ENCODE results near the gene HOXB3. TPM values are rescaled to one million over a fixed set of nuclear protein-coding genes. Genes with fewer than 3 reads are reported as not detected.
A peak's percentile ranks its signal among the peaks of the same experiment; 100 is the strongest.

HOXB3 gene
- total RNA-seq, 2 experiments from 2014 or later = 10.5 to 13.6 TPM

GRCh38 chr17:48612854-48613691, 23.0 kb upstream of the HOXB3 start:
- DNase-seq = peak; percentile 66
- peaks cover 37% of the 10 kb centered on the region for H3K4me1 Mint-ChIP-seq
- POLR2A ChIA-PET = interaction anchor here (1.6 kb wide), 1 partner anchor 13 kb away, joined by 5 read pairs; the partner anchor contains the start of gene HOXB9

GRCh38 chr17:48612456-48612853, 22.4 kb upstream of the HOXB3 start:
- Mint-ChIP-seq H3K4me3 (peak overlapping the region; percentile 69), H3K36me3 (no peaks in the 10 kb centered on the region), H3K27me3 (peaks cover 79% of the 10 kb centered on the region), H3K27ac (no peak overlapping the region), H3K9me3 (no peaks in the 10 kb centered on the region), H3K4me1 (peaks cover 35% of the 10 kb centered on the region)
- ATAC-seq (ENCODE audit: low read depth) (no peak), DNase-seq (no peak)
- POLR2A ChIA-PET = no interaction called here

More at GRCh38 chr17:48612854-48613691, 23.0 kb upstream of the HOXB3 start:
- peaks cover 78% of the 10 kb centered on the region for H3K27me3 Mint-ChIP-seq
- H3K9me3 Mint-ChIP-seq = no peaks in the 10 kb centered on the region
- no peaks in the 10 kb centered on the region for H3K36me3 Mint-ChIP-seq
- H3K27ac Mint-ChIP-seq = no peak overlapping the region
- peak overlapping the region; percentile 79 for H3K4me3 Mint-ChIP-seq
- peak; percentile 55 for ATAC-seq (ENCODE audit: low read depth)

- peaks cover 31% of the 10 kb centered on the region for H3K4me1 Mint-ChIP-seq
- POLR2A ChIA-PET = no interaction called here
- ATAC-seq (ENCODE audit: low read depth) (no peak), DNase-seq (no peak)
- H3K27me3 Mint-ChIP-seq = peaks cover 76% of the 10 kb centered on the region
- no peak overlapping the region for H3K27ac Mint-ChIP-seq
- no peaks in the 10 kb centered on the region for H3K36me3 Mint-ChIP-seq
- peak overlapping the region; percentile 86 for H3K4me3 Mint-ChIP-seq
- H3K9me3 Mint-ChIP-seq = no peaks in the 10 kb centered on the region
Observed at GRCh38 chr17:48611681-48612455, 21.8 kb upstream of the HOXB3 start.

- Mint-ChIP-seq H3K27ac (peak overlapping the region; percentile 59), H3K36me3 (no peaks in the 10 kb centered on the region), H3K4me3 (peak overlapping the region; percentile 86), H3K4me1 (peaks cover 31% of the 10 kb centered on the region), H3K27me3 (peaks cover 78% of the 10 kb centered on the region), H3K9me3 (no peaks in the 10 kb centered on the region)
- POLR2A ChIA-PET = no interaction called here
- no peak for DNase-seq
- no peak for ATAC-seq (ENCODE audit: low read depth)
Observed at GRCh38 chr17:48611213-48611612, 21.2 kb upstream of the HOXB3 start.

GRCh38 chr17:48610282-48611211, 20.5 kb upstream of the HOXB3 start, which contains the start of gene HOXB7:
TSS of gene HOXB7 (minus strand) at chr17:48611017. CDS start at chr17:48610918, 99 bp downstream.
- POLR2A ChIA-PET = no interaction called here
- Mint-ChIP-seq H3K27ac (peak within 1 kb of the TSS; percentile 59), H3K36me3 (no peaks in the 10 kb centered on the region), H3K4me3 (peak within 1 kb of the TSS; percentile 86), H3K9me3 (no peaks in the 10 kb centered on the region), H3K27me3 (peaks cover 76% of the 10 kb centered on the region), H3K4me1 (peaks cover 31% of the 10 kb centered on the region)
- DNase-seq (peak; percentile 80), ATAC-seq (ENCODE audit: low read depth) (peak; percentile 43)

GRCh38 chr17:48609759-48610281, 19.8 kb upstream of the HOXB3 start:
- H3K27ac Mint-ChIP-seq = no peak overlapping the region

GRCh38 chr17:48609033-48609432, 19.0 kb upstream of the HOXB3 start:
- DNase-seq (no peak), ATAC-seq (ENCODE audit: low read depth) (no peak)
- Mint-ChIP-seq H3K9me3 (no peaks in the 10 kb centered on the region), H3K4me1 (peaks cover 27% of the 10 kb centered on the region), H3K27ac (no peak overlapping the region), H3K4me3 (peak overlapping the region; percentile 11), H3K36me3 (no peaks in the 10 kb centered on the region), H3K27me3 (peaks cover 75% of the 10 kb centered on the region)
- POLR2A ChIA-PET = no interaction called here

More at GRCh38 chr17:48609759-48610281, 19.8 kb upstream of the HOXB3 start:
- peaks cover 29% of the 10 kb centered on the region for H3K4me1 Mint-ChIP-seq
- POLR2A ChIA-PET = no interaction called here
- DNase-seq (no peak), ATAC-seq (ENCODE audit: low read depth) (no peak)
- H3K4me3 Mint-ChIP-seq = peak overlapping the region; percentile 86
- peaks cover 75% of the 10 kb centered on the region for H3K27me3 Mint-ChIP-seq
- no peaks in the 10 kb centered on the region for H3K9me3 Mint-ChIP-seq
- no peaks in the 10 kb centered on the region for H3K36me3 Mint-ChIP-seq

GRCh38 chr17:48608494-48608834, 18.4 kb upstream of the HOXB3 start:
- POLR2A ChIA-PET = no interaction called here
- no peaks in the 10 kb centered on the region for H3K9me3 Mint-ChIP-seq
- no peak for DNase-seq
- H3K27ac Mint-ChIP-seq = no peak overlapping the region
- H3K36me3 Mint-ChIP-seq = no peaks in the 10 kb centered on the region
- no peak for ATAC-seq (ENCODE audit: low read depth)
- peaks cover 73% of the 10 kb centered on the region for H3K27me3 Mint-ChIP-seq
- no peak overlapping the region for H3K4me3 Mint-ChIP-seq
- peaks cover 28% of the 10 kb centered on the region for H3K4me1 Mint-ChIP-seq

GRCh38 chr17:48606892-48607614, 17.0 kb upstream of the HOXB3 start:
- POLR2A ChIA-PET = interaction anchor here (0.6 to 1.1 kb wide), 3 partner anchors 14 to 527 kb away, joined by 3 to 4 read pairs (median 3); partner anchors contain the start of gene HOXB5
- Mint-ChIP-seq H3K27me3 (peaks cover 79% of the 10 kb centered on the region), H3K27ac (no peak overlapping the region), H3K36me3 (no peaks in the 10 kb centered on the region), H3K4me3 (no peak overlapping the region), H3K9me3 (no peaks in the 10 kb centered on the region), H3K4me1 (peaks cover 29% of the 10 kb centered on the region)
- DNase-seq (no peak), ATAC-seq (ENCODE audit: low read depth) (no peak)

- ATAC-seq (ENCODE audit: low read depth) (no peak), DNase-seq (no peak)
- H3K9me3 Mint-ChIP-seq = no peaks in the 10 kb centered on the region
- H3K4me3 Mint-ChIP-seq = no peak overlapping the region
- peaks cover 29% of the 10 kb centered on the region for H3K4me1 Mint-ChIP-seq
- no peak overlapping the region for H3K27ac Mint-ChIP-seq
- H3K27me3 Mint-ChIP-seq = peaks cover 81% of the 10 kb centered on the region
- POLR2A ChIA-PET = interaction anchor here (0.6 to 1.1 kb wide), 3 partner anchors 13 to 526 kb away, joined by 3 to 4 read pairs (median 3); partner anchors contain the start of gene HOXB5
- no peaks in the 10 kb centered on the region for H3K36me3 Mint-ChIP-seq
Observed at GRCh38 chr17:48605991-48606891, 16.2 kb upstream of the HOXB3 start.

- Mint-ChIP-seq H3K36me3 (no peaks in the 10 kb centered on the region), H3K27me3 (peaks cover 85% of the 10 kb centered on the region), H3K4me3 (no peak overlapping the region), H3K4me1 (peaks cover 28% of the 10 kb centered on the region), H3K9me3 (no peaks in the 10 kb centered on the region), H3K27ac (no peak overlapping the region)
- POLR2A ChIA-PET = no interaction called here
- ATAC-seq (ENCODE audit: low read depth) = no peak
- no peak for DNase-seq
Observed at GRCh38 chr17:48605409-48605919, 15.4 kb upstream of the HOXB3 start.
